ENCODE measurements around the gene RHOH.

RHOH gene

DNA sequence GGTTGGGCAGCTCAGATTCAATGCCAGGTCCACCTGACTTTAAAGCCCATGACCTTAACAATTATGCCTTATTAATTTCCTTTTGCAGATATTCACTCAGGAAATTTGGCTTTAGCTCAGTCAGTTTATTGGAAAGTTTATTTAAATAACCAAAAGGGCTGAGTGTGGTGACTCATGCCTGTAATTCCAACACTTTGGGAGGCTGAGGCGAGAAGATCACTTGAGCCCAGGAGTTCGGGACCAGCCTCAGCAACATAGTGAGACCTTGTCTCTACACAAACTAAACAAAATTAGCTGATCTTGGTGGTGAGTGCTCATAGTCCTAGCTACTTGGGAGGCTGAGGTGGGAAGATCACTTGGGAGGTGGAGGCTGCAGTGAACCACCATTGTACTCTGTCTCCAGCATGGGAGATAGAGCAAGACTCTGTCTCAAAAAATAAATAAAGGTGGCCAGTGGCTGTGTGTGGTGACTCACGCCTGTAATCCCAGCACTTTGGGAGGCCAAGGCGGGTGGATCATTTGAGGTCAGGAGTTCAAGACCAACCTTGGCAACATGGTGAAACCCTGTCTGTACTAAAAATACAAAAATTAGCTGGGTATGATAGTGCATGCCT lies 43.3 kb downstream of the RHOH start:
- no peak overlapping the region for H3K27ac ChIP-seq
- POLR2A ChIA-PET (ENCODE audit: low non-redundant PET) = no interaction called here
- CTCF ChIA-PET = no interaction called here
- no peak for DNase-seq (ENCODE audit: low spot score)
- no peak for TF ChIP-seq CTCF (conservative IDR thresholded peaks at IDR 0.05; ENCODE audit: low read depth)

GRCh38 chr4:40241026-40241425 lies 44.2 kb downstream of the RHOH start:
- CTCF ChIA-PET = interaction anchor here (0.6 kb wide), 1 partner anchor 12 kb away, joined by 3 read pairs; no protein-coding TSS in a partner anchor
- H3K27ac ChIP-seq = no peak overlapping the region
- POLR2A ChIA-PET (ENCODE audit: low non-redundant PET) = no interaction called here
- no peak for DNase-seq (ENCODE audit: low spot score)
- no peak for TF ChIP-seq CTCF (conservative IDR thresholded peaks at IDR 0.05; ENCODE audit: low read depth)

- no peak overlapping the region for H3K27ac ChIP-seq
- ChIA-PET POLR2A (ENCODE audit: low non-redundant PET) (no interaction called here), CTCF (interaction anchor here (0.5 to 1.5 kb wide), 3 partner anchors 9 to 116 kb away, joined by 3 read pairs; no protein-coding TSS in a partner anchor)
- DNase-seq (ENCODE audit: low spot score) = no peak
- TF ChIP-seq CTCF (conservative IDR thresholded peaks at IDR 0.05; ENCODE audit: low read depth) = no peak
Measured at GRCh38 chr4:40241941-40242340, 45.1 kb downstream of the RHOH start.

- ChIA-PET POLR2A (ENCODE audit: low non-redundant PET) (no interaction called here), CTCF (interaction anchor here (1.5 kb wide), 1 partner anchor 12 kb away, joined by 3 read pairs; no protein-coding TSS in a partner anchor)
- DNase-seq (ENCODE audit: low spot score) = no peak
- no peak overlapping the region for H3K27ac ChIP-seq
- no peak for TF ChIP-seq CTCF (conservative IDR thresholded peaks at IDR 0.05; ENCODE audit: low read depth)
Measured at GRCh38 chr4:40243386-40243948, 46.6 kb downstream of the RHOH start.

DNA sequence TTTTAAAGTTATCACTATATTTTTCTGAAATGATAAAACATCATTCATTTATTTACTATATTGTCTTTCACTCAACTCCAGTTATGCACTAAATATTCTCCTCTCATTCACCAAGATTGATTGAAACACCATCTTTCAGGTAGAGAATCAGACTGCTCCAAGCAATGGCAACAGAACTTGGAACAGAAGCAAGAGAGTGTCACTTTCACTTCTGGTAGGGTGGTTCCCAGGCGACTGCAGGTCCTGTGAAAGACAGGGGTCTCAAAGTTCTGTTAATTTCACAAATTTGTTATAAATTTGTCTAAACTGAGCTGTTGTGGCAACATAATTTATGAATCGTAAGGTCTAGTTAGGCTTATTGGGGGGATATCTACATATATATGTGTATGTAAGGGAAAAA lies 47.8 kb downstream of the RHOH start:
- no peak overlapping the region for H3K27ac ChIP-seq
- DNase-seq (ENCODE audit: low spot score) = no peak
- POLR2A ChIA-PET (ENCODE audit: low non-redundant PET) = no interaction called here
- CTCF ChIA-PET = no interaction called here
- no peak for TF ChIP-seq CTCF (conservative IDR thresholded peaks at IDR 0.05; ENCODE audit: low read depth)

DNA sequence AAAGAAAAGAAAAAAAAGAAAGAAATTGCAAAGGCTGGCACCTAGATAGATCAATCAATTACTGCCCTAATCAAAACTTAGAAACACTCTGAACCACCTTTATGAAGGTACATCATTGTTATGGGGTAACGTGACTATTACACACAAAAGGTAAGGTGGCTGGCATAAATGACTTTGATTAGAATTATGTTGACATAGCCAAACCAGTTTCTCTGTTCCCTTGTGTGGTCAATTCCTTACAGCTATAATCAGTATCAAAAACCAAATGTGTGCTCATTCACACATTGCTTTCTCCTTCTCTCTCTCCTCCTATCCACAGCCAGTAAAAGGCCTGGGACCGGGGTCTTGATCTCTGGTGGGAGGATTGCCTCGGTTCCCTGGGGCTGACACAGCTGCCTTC lies 48.7 kb downstream of the RHOH start:
- POLR2A ChIA-PET (ENCODE audit: low non-redundant PET) = no interaction called here
- H3K27ac ChIP-seq = no peak overlapping the region

More for the DNA sequence above, 48.7 kb downstream of the RHOH start:
- DNase-seq (ENCODE audit: low spot score) = no peak
- CTCF ChIA-PET = no interaction called here
- no peak for TF ChIP-seq CTCF (conservative IDR thresholded peaks at IDR 0.05; ENCODE audit: low read depth)

Data from RWPE1 (cell line).